GM12864 (cell line): ENCODE results near the gene RNU4-1.
A peak's percentile ranks its signal among the peaks of the same experiment; 100 is the strongest.

ENCODE experiments used
- DNase-seq: peaks from one replicate; pipeline ENCODE4 v3.0.0-alpha.2; 2011; ENCODE audit warnings: low read depth
- H3K4me3 ChIP-seq: 2 replicates; pipeline ENCODE4 v1.5.1; 2011; ENCODE audit warnings: mild to moderate bottlenecking, low read depth, low read length, control low read depth
- TF ChIP-seq, protein P1 (sequence below): IDR thresholded peaks from 2 replicates; pipeline ENCODE4 v1.5.1; 2011; ENCODE audit warnings: low read depth, mild to moderate bottlenecking, moderate library complexity, low read length, control low read depth, inconsistent platforms; ENCODE audit errors: missing control alignments

RNU4-1 gene

DNA sequence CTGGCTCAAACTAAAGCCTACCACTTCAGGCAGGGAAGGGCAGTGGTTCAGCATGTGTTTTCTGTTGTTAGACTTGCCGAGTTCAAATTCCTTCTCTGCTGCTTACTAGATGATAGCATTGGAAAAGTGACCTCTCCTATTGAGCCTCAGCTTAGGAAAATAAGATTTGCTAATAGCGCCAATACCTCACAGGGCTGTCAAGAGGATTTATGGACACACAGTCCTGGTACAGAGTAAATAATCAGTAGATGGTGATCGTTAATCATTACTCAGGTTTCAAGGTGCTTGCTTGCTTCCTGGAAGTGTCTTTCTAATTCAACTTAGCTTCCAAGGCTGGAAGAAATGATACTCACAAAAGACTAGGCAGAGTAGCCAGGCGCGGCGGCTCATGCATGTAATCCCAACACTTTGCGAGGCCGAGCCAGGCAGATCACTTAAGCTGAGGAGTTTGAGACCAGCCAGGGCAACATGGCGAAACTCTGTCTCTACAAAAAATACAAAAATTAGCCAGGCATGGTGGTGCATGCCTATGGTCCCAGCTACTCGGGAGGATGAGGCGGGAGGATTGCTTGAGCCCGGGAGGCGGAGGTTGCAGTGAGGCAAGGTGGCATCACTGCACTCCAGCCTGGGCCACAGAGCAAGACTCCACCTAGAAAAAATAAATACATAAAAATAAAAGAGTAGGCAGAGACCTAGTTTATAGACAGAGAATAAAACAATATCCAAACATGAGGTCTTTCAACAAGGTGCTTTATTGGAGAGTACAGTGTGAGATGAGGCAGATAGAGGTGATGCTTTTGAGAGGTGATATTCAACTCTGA, 28.6 kb upstream of the RNU4-1 start:
- TF ChIP-seq, protein P1, sequence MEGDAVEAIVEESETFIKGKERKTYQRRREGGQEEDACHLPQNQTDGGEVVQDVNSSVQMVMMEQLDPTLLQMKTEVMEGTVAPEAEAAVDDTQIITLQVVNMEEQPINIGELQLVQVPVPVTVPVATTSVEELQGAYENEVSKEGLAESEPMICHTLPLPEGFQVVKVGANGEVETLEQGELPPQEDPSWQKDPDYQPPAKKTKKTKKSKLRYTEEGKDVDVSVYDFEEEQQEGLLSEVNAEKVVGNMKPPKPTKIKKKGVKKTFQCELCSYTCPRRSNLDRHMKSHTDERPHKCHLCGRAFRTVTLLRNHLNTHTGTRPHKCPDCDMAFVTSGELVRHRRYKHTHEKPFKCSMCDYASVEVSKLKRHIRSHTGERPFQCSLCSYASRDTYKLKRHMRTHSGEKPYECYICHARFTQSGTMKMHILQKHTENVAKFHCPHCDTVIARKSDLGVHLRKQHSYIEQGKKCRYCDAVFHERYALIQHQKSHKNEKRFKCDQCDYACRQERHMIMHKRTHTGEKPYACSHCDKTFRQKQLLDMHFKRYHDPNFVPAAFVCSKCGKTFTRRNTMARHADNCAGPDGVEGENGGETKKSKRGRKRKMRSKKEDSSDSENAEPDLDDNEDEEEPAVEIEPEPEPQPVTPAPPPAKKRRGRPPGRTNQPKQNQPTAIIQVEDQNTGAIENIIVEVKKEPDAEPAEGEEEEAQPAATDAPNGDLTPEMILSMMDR, result no peak
- no peak for DNase-seq
- no peak overlapping the region for H3K4me3 ChIP-seq

DNA sequence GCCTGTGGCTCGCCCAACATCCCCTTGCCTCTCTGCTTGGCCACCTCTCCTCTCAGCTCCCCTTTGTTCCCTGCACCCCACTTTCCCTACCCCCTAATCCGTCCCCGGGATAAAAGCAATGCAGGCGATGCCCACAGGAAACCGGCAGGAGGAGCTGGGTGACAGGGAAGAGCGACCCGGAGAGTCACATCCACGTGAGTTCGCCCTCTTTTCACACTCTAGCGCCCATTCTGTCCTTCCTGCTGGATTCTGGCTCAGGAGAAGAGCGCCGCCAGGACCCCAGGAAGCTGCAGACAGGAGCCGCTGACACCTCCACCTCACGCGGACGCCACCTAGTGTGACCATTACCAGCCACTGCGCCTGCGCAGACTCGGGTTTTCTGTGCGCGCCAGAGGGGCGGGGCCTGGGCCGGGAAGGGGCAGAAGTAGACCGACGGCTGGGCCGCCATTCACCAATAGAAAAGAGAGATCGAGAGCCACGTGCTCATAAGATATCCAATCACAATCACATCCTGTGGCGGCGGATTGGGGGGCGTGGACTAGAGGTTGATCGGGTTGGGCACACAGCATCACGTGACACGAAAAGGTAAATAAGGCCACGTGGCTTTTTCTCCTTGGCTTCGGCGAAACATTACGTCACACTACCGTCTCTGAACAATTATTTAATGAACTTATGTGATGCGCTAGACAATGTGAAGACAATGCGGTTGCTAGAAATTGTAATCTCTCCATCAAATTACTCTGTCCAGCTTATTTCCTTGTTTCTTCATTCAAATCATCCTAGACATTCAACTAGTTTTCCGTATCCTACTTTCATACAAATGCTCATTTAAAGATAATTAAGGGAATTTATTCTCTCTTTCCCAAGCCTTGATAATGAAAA, 24.4 kb upstream of the RNU4-1 start:
- H3K4me3 ChIP-seq, result peak overlapping the region; percentile 72
- TF ChIP-seq, protein P1, result peak; percentile 58
- peak; percentile 98 for DNase-seq

DNA sequence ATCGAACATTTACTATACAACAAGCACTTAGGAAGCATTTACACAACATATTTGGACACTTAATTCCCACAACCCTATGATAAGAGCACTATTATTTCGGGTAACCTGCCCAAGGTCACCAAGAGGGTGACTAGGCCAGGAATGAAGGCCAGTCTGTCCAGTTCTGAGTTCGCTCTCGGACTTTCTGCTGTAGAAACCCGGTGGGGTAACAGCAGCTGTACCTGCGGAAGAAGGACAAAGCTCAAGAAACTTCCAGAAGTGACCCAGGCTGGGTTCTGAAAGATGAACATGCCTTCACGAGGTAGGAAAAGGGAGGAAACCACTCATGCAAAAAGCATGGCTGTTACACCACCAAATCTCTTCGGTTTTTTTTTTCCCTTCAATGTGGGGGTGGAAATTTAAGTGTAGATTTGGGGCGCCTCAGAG, 23.8 kb upstream of the RNU4-1 start:
- no peak for DNase-seq
- peak overlapping the region; percentile 72 for H3K4me3 ChIP-seq
- TF ChIP-seq, protein P1, result no peak

DNA sequence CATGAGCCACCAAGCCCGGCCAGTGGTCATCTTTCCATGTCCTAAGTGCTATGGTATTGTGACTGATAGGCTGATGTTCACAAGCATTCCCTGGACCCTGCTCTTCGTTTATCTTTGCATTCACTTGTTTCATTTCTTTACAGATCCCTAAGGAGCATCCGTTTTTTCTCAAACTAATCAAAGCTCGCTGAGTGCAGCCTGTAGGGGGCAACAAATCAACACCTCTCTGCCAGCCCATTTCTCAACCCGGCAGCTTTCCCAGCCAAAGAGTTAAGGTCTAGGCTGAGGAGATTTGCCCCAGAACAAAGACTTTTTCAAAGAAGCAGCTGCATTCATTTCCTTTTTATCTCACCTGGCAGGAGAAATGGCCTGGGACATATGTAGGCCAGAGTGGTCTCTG, 21.2 kb upstream of the RNU4-1 start:
- TF ChIP-seq, protein P1, result peak; percentile 49
- H3K4me3 ChIP-seq, result no peak overlapping the region
- DNase-seq, result no peak

DNA sequence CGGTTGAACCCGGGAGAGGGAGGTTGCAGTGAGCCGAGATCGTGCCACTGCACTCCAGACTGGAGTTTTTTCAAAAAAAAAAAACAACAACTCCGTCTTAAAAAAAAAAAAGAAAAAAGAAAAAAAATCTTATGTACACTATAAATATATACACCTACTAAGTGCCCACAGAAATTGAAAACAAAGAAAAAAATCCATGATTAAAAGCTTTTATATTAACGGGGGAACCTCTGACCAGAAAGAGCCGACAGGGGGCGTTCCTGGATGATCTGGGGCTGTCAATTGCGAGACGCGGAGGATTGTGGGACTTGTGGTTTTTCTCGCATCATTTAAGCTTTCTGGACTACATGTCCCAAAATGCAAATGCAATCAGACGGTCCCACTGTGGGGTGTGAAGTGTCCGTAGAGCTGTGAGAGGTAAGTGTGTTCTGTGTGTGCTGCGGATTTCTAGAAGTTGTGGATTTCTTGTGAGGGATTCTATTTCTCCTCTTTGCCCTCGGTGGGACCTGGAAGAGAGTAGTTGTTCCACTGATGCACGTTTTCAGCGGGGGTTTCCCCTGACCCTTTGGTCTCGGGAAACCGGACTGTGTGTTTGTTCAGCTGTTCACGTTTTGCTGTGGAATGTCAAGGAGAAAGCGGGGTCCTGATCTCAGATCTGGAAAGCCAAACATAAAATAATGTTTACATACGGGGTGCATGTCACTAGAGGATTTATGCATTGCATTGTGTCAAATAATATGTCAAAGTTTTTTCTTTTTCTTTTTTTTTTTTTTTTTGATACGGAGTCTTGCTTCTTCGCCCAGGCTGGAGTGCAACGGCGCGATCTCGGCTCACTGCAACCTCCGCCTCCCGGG, 9.2 kb upstream of the RNU4-1 start, which contains the start of gene SIRT4:
Gene SIRT4 (plus strand): TSS at position 360 of the 854 bp plus-strand sequence. CDS start 1,241 bp downstream, outside the sequence.
- peak within 1 kb of the TSS; percentile 83 for H3K4me3 ChIP-seq
- TF ChIP-seq, protein P1, result peak; percentile 74

DNA sequence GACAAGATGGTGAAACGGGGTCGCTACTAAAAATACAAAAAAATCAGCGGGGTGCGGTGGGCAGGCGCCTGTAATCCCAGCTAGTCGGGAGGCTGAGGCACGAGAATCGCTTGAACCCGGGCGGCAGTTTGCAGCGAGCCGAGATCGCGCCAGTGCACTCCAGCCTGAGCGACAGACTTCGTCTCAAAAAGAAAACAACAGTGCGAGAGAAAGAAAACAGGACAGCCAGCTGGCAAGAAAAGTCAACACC, 701 bp downstream of the RNU4-1 start:
- TF ChIP-seq, protein P1, result no peak
- no peak for DNase-seq
- H3K4me3 ChIP-seq, result peak overlapping the region; percentile 57

More for the DNA sequence above, 9.2 kb upstream of the RNU4-1 start, which contains the start of gene SIRT4:
- DNase-seq, result peak; percentile 91
